Suprapubic skin (tissue), 3 donors: ENCODE data around the gene EZR.

ENCODE experiments used
- CTCF ChIP-seq, 2 donors: fragments of 200-600 bp in 1 of 2; fragments of 450-650 bp in 1 of 2; sonication (generic) in 1 of 2; IDR thresholded peaks; one replicate each; pipeline ENCODE4 v1.5.1; 2016 to 2019; ENCODE audit warnings: antibody characterized with exemption in 2 of 2, mild to moderate bottlenecking in 1 of 2, moderate library complexity in 1 of 2
- POLR2A ChIP-seq, 2 donors: fragments of 450-650 bp; IDR thresholded peaks; one replicate each; pipeline ENCODE4 v1.6.1; 2017; ENCODE audit warnings: antibody characterized with exemption in 2 of 2, mild to moderate bottlenecking in 2 of 2, moderate library complexity in 2 of 2

- TF ChIP-seq POLR2A (IDR thresholded peaks at IDR 0.05) (no peak), CTCF (IDR thresholded peaks at IDR 0.05) (no peak)
Observed at GRCh38 chr6:158868122-158868480, 48.9 kb upstream of the EZR start.
